A673 (cell line): Measurements from ENCODE around the gene MAL.

Experiments used
- EZH2 ChIP-seq: fragments of 200-600 bp; sonication (generic); IDR thresholded peaks from 2 replicates; pipeline ENCODE4 v1.6.1; 2017; ENCODE audit warnings: borderline replicate concordance, low read depth, mild to moderate bottlenecking, mixed read lengths, antibody characterized with exemption, low read length; ENCODE audit not compliant: poor library complexity, severe bottlenecking
- TF ChIP-seq, protein P1 (sequence below): fragments of 300-800, 200-600 bp; sonication (generic); conservative IDR thresholded peaks from 2 replicates; pipeline ENCODE4 v1.5.1; 2017; ENCODE audit warnings: low read depth, mild to moderate bottlenecking, antibody characterized with exemption, low read length, moderate library complexity, mixed read lengths

DNA sequence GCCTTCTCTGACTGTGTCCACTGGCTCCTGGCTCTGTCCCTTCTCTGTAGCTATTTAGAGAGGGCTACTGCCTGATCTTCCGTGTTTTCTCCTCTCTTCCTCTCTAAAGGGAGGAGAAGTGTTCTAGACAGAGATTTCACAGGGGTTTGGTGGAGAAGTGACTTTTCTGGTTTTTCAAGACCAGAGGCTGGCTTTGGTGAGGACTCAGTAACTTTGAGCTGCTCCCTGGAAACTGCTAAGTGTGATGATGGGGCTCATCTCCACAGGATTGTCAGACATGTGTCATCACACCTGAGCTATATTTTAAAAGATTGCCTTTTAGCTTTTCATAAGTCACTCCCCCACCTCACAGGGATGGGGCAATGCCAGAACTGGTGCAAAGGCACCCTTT is 6.2 kb downstream of the MAL start:
- TF ChIP-seq, protein P1, sequence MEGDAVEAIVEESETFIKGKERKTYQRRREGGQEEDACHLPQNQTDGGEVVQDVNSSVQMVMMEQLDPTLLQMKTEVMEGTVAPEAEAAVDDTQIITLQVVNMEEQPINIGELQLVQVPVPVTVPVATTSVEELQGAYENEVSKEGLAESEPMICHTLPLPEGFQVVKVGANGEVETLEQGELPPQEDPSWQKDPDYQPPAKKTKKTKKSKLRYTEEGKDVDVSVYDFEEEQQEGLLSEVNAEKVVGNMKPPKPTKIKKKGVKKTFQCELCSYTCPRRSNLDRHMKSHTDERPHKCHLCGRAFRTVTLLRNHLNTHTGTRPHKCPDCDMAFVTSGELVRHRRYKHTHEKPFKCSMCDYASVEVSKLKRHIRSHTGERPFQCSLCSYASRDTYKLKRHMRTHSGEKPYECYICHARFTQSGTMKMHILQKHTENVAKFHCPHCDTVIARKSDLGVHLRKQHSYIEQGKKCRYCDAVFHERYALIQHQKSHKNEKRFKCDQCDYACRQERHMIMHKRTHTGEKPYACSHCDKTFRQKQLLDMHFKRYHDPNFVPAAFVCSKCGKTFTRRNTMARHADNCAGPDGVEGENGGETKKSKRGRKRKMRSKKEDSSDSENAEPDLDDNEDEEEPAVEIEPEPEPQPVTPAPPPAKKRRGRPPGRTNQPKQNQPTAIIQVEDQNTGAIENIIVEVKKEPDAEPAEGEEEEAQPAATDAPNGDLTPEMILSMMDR = no peak
- no peak for TF ChIP-seq EZH2
